K562 (cell line): ENCODE results near the gene SORCS1. TPM values are rescaled to one million over a fixed set of nuclear protein-coding genes. Genes with fewer than 3 reads are reported as not detected.
A peak's percentile ranks its signal among the peaks of the same experiment; 100 is the strongest.

Experiments
- ATAC-seq: fragments of 200-7000 bp; cut with Tn5 transposase; 3 replicates; pipeline ENCODE4 v1.9.1; 2020; ENCODE audit warnings: moderate library complexity
- BruUV-seq: library from RNA; stranded (reverse); fragments of 400-500 nt; replicated peaks from 2 replicates; lab custom pipeline; 2021; lab: Mats Ljungman, UMichigan
- CTCF ChIA-PET: fragments of 300-600 bp; formaldehyde crosslinking; extraction: SDS; loops from one replicate; lab custom pipeline; 2021; ENCODE audit warnings: low intra/inter-chr PET ratio; lab: Yijun Ruan, JAX
- POLR2A ChIA-PET: fragments of 300-600, 350-650 bp; sonication (Branson Sonifier 250); formaldehyde crosslinking; extraction: SDS; loops from one replicate; lab custom pipeline; 2021; ENCODE audit warnings: antibody characterized with exemption, inconsistent platforms; lab: Yijun Ruan, JAX
- DNase-seq, 4 experiments: peaks; one replicate each; pipeline versions ENCODE4 v3.0.0 to v3.0.0-alpha.2; 2011 to 2018; ENCODE audit warnings: low spot score in 3 of 4, mixed read lengths in 3 of 4; ENCODE audit errors: extremely low read depth in 1 of 4
- FAIRE-seq: peaks from 2 replicates; lab custom pipeline; 2011; peaks lifted over from hg19 to GRCh38; lab: Jason Lieb, UNC
- H2AFZ ChIP-seq: 2 replicates; pipeline ENCODE4 v1.6.0; 2011; ENCODE audit warnings: low read depth, low read length, control low read depth, inconsistent platforms
- H3K27ac ChIP-seq: fragments of 200-600 bp; 3 replicates; pipeline ENCODE4 v1.8.0; 2011; ENCODE audit warnings: low read depth, mild to moderate bottlenecking, control low read depth, inconsistent platforms, low read length, moderate library complexity, mixed read lengths; ENCODE audit errors: extremely low read depth
- H3K27me3 ChIP-seq, 2 experiments: fragments of 300-600 bp in 1 of 2; 2 replicates in 1 of 2; 3 replicates in 1 of 2; pipeline versions ENCODE4 v1.6.0 to v1.8.0; 2011; ENCODE audit warnings: inconsistent platforms in 2 of 2, low read length in 2 of 2, mild to moderate bottlenecking in 1 of 2, mixed read lengths in 1 of 2, moderate library complexity in 1 of 2; ENCODE audit not compliant: control insufficient read depth in 2 of 2, insufficient read depth in 2 of 2
- H3K36me3 ChIP-seq: fragments of 300-600 bp; 3 replicates; pipeline ENCODE4 v1.8.0; 2011; ENCODE audit warnings: mild to moderate bottlenecking, low read length, inconsistent platforms; ENCODE audit not compliant: control insufficient read depth, insufficient read depth
- H3K4me1 ChIP-seq, 2 experiments: fragments of 200-600 bp in 1 of 2; replicated peaks in 1 of 2; 2 replicates in 1 of 2; 3 replicates in 1 of 2; pipeline versions ENCODE4 v1.5.1 to v1.8.0; 2011; ENCODE audit warnings: inconsistent platforms in 2 of 2, low read length in 2 of 2, mild to moderate bottlenecking in 1 of 2, mixed read lengths in 1 of 2, moderate library complexity in 1 of 2; ENCODE audit not compliant: control insufficient read depth in 2 of 2, insufficient read depth in 2 of 2
- H3K4me2 ChIP-seq: 2 replicates; pipeline ENCODE4 v1.6.1; 2011; ENCODE audit warnings: low read length, control low read depth, inconsistent platforms, mixed read lengths; ENCODE audit not compliant: insufficient read depth
- H3K4me3 ChIP-seq: fragments of 200-600 bp; sonication (generic), shearing (Covaris generic); 2 replicates; pipeline ENCODE4 v1.5.1; 2016; ENCODE audit warnings: control low read depth, inconsistent platforms
- H3K79me2 ChIP-seq: fragments of 200-600 bp; 3 replicates; pipeline ENCODE4 v1.8.0; 2011; ENCODE audit warnings: low read length, inconsistent platforms; ENCODE audit not compliant: control insufficient read depth, insufficient read depth
- H3K9ac ChIP-seq, 2 experiments: 2 replicates each; pipeline versions ENCODE4 v1.6.0 to v1.6.1; 2011; ENCODE audit warnings: low read depth in 2 of 2, low read length in 2 of 2, control low read depth in 1 of 2, inconsistent platforms in 1 of 2, mild to moderate bottlenecking in 1 of 2, mixed read lengths in 1 of 2; ENCODE audit not compliant: insufficient read depth in 1 of 2
- H3K9me1 ChIP-seq: one replicate; pipeline ENCODE4 v1.6.0; 2011; ENCODE audit warnings: inconsistent platforms, mild to moderate bottlenecking, low read length, moderate library complexity; ENCODE audit not compliant: control insufficient read depth, insufficient read depth
- H3K9me3 ChIP-seq: replicated peaks from 2 replicates; pipeline ENCODE4 v1.5.1; 2011; ENCODE audit warnings: low read depth, low read length, inconsistent platforms; ENCODE audit not compliant: control insufficient read depth, insufficient read depth
- H4K20me1 ChIP-seq: replicated peaks from 2 replicates; pipeline ENCODE4 v1.6.1; 2011; ENCODE audit warnings: low read length, inconsistent platforms, mixed read lengths; ENCODE audit not compliant: control insufficient read depth, insufficient read depth
- BACH1 ChIP-seq: fragments of 200-800 bp; sonication (Bioruptor generic); IDR thresholded peaks from 2 replicates; pipeline ENCODE4 v1.6.1; 2016; ENCODE audit warnings: missing genetic modification characterization, missing compliant biosample characterization
- GTF2E2 ChIP-seq: fragments of 200-800 bp; sonication (Bioruptor generic); IDR thresholded peaks from 2 replicates; pipeline ENCODE4 v1.6.1; 2016; ENCODE audit warnings: missing genetic modification characterization, missing compliant biosample characterization
- KDM1A ChIP-seq, 2 experiments: fragments of 450-650 bp; IDR thresholded peaks; 2 replicates each; pipeline ENCODE4 v1.6.1; 2016; ENCODE audit warnings: mild to moderate bottlenecking in 2 of 2
- MEIS2 ChIP-seq: fragments of 450-650 bp; IDR thresholded peaks from 2 replicates; pipeline ENCODE4 v1.6.1; 2014; ENCODE audit warnings: mild to moderate bottlenecking; ENCODE audit not compliant: partially characterized antibody
- NCOR1 ChIP-seq: fragments of 450-650 bp; IDR thresholded peaks from 2 replicates; pipeline ENCODE4 v1.6.1; 2016; ENCODE audit warnings: mild to moderate bottlenecking, moderate library complexity
- SOX6 ChIP-seq: fragments of 450-650 bp; IDR thresholded peaks from 2 replicates; pipeline ENCODE4 v1.6.1; 2014; ENCODE audit warnings: mild to moderate bottlenecking
- TEAD2 ChIP-seq: fragments of 450-650 bp; IDR thresholded peaks from 2 replicates; pipeline ENCODE4 v1.6.1; 2016; ENCODE audit warnings: missing genetic modification characterization, control low read depth, missing compliant biosample characterization
- ZBTB11 ChIP-seq, 3 experiments: fragments of 200-800 bp in 1 of 3; fragments of 250-450 bp in 1 of 3; fragments of 450-650 bp in 1 of 3; sonication (Bioruptor Pico) in 1 of 3; sonication (Bioruptor generic) in 1 of 3; formaldehyde crosslinking in 1 of 3; IDR thresholded peaks; 2 replicates each; pipeline versions ENCODE4 v1.6.1 to v1.8.0; 2016 to 2022; ENCODE audit warnings: mild to moderate bottlenecking in 2 of 3, missing genetic modification characterization in 2 of 3, missing compliant biosample characterization in 1 of 3, moderate library complexity in 1 of 3
- ZNF764 ChIP-seq: fragments of 250-450 bp; sonication (Bioruptor Pico); IDR thresholded peaks from 2 replicates; pipeline ENCODE4 v1.4.0; 2020; ENCODE audit warnings: low read depth, mild to moderate bottlenecking, moderate library complexity
- WGBS: fragments of 100-300 bp; shearing (Covaris generic); methylation state at CpG from one replicate; pipeline ENCODE4 v1.1.6; 2016; ENCODE audit warnings: low coverage, mixed read lengths; ENCODE audit not compliant: insufficient coverage; ENCODE audit errors: missing lambda C conversion rate; 5-methylcytosine and 5-hydroxymethylcytosine counted together
- in situ Hi-C: fragments of 300-500 bp; cut with MboI; formaldehyde crosslinking; loops from 4 replicates; pipeline ENCODE4 v1.15.0; 2018; ENCODE audit warnings: inconsistent platforms, mixed read lengths
- intact Hi-C: fragments of 100-400 bp; cut with micrococcal nuclease; formaldehyde crosslinking; loops from 2 replicates; pipeline ENCODE4 v1.14.2; 2022
- polyA plus RNA-seq, 8 experiments: library from polyadenylated mRNA; depleted of rRNA in 4 of 8; stranded (reverse) in 5 of 8; unstranded in 3 of 8; fragments of >200 nt; fragmentation: Nextera tagmentation in 2 of 8; fragmentation: Illumina TruSeq in 1 of 8; extraction: Ambion mirVana in 2 of 8; extraction: Trizol in 1 of 8; gene quantifications; 2 replicates each; pipeline versions ENCODE4 v1.2.1 to v1.2.3, GENCODE V29; 2011 to 2014; ENCODE audit warnings: inconsistent platforms in 1 of 8, missing spikeins in 1 of 8
- total RNA-seq, 7 experiments: library from RNA; depleted of rRNA in 6 of 7; stranded (reverse); fragments of >200 nt in 6 of 7; fragmentation: Illumina TruSeq in 2 of 7; extraction: Trizol in 2 of 7; gene quantifications; 2 replicates each; pipeline versions ENCODE4 v1.2.1 to v1.2.3, GENCODE V29; 2011 to 2021; ENCODE audit warnings: low replicate concordance in 1 of 7

The SORCS1 gene
- total and polyA plus RNA-seq, 9 of the 15 experiments (the other 6 are each of a cell fraction or from before 2014, with no cell fraction given), result 1.5 to 3.9 (median 2.7) TPM

- in situ Hi-C loops, result no loop called here
- WGBS, result 3% methylated on average over 3 of the region's 3 CpGs
- CTCF ChIA-PET, result no interaction called here
- TF ChIP-seq GTF2E2 (tag) (0 out of 2 replicates have a peak, but pooled peaks have one; percentile 48), MEIS2 (peak; percentile 37), KDM1A (IDR thresholded peaks at IDR 0.05) (peak; percentile 49 to 70; a peak in 3 of 4 replicates), BACH1 (tag) (0 out of 2 replicates have a peak, but pooled peaks have one; percentile 50), ZNF764 (no peak), NCOR1 (peak; percentile 50), ZBTB11 (CRISPR knock-in tag; IDR thresholded peaks at IDR 0.05) (0 out of 6 replicates have a peak, but pooled peaks of 1 of the 3 experiments have one; percentile 28), TEAD2 (no peak), SOX6 (peak; percentile 58)
These were observed 81.0 kb downstream of the SORCS1 start for GRCh38 chr10:107083388-107084009.

More at GRCh38 chr10:107083388-107084009, 81.0 kb downstream of the SORCS1 start:
- POLR2A ChIA-PET, result interaction anchor here (1.1 kb wide), 1 partner anchor 29 kb away, joined by 4 read pairs; no protein-coding TSS in a partner anchor
- intact Hi-C loops, result loop anchor here (2.0 kb wide), 1 partner anchor 61 kb away; no protein-coding TSS in a partner anchor
- DNase-seq (peak; percentile 29 to 61 (median 45)), ATAC-seq (peak; percentile 91), FAIRE-seq (peak; percentile 86)
- Histone ChIP-seq H3K4me2 (peak overlapping the region; percentile 56), H3K36me3 (no peaks in the 10 kb centered on the region), H3K79me2 (no peaks in the 10 kb centered on the region), H2AFZ (peak overlapping the region; percentile 62), H3K27ac (peak overlapping the region; percentile 71), H3K27me3 (no peaks in the 10 kb centered on the region), H3K4me1 (peaks cover 8 to 26% of the 10 kb centered on the region in 2 experiments), H3K9ac (peak overlapping the region in 1 of 2 experiments; percentile 34; a peak in 2 of 4 replicates), H3K9me1 (no peaks in the 10 kb centered on the region), H4K20me1 (no peaks in the 10 kb centered on the region), H3K4me3 (no peak overlapping the region), H3K9me3 (no peaks in the 10 kb centered on the region)
- no TSS peak for BruUV-seq
